GM21528 (cell line): ENCODE results near the gene RINL.

ENCODE experiments used
- ATAC-seq: cut with Tn5 transposase; IDR thresholded peaks from one replicate; pipeline ENCODE4 v1.9.1; 2021; ENCODE audit warnings: mild to moderate bottlenecking, moderate library complexity; ENCODE audit not compliant: unreplicated experiment, low FRiP score

The RINL gene

GRCh38 chr19:38877781-38878574, at the start of gene RINL:
TSS of gene RINL (minus strand) at chr19:38878275. CDS start at chr19:38876742, 1,533 bp downstream.
- no peak for ATAC-seq

GRCh38 chr19:38924388-38924787, 46.3 kb upstream of the RINL start:
- ATAC-seq = no peak

GRCh38 chr19:38922482-38922881, 44.4 kb upstream of the RINL start:
- no peak for ATAC-seq

- no peak for ATAC-seq
These were observed 43.6 kb upstream of the RINL start for GRCh38 chr19:38921420-38922274.

DNA sequence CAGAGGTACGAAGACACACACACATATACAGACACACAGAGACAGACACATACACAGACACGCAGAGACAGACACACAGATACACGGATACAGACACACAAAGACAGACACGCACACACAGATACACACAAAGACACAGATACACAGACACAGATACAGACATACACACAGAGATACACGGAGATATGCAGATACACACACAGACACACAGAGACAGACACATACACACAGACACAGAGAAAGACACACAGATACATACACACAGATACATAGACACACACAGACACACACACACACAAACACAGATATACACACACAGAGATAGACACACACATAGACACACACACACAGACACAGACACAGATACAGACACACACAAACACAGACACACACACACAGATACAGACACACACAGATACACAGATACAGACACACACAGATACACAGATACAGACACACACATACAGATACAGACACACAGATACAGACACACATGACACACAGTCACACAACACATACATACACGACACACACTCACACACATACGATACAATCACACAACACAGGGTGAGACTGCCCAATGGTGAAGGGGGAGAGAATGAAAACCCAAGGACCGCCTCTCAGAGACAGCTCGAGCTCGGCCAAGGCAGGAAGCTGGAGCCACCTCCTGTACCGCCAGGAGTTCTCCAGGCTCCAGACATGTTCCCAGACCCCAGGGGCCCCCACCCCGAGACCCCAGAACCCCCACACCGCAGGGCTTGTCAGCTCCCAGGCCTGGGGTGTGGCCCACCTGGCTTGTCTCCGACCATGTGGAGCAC, 42.7 kb upstream of the RINL start:
- ATAC-seq = no peak

GRCh38 chr19:38919837-38920601, 41.9 kb upstream of the RINL start:
- ATAC-seq = no peak

- ATAC-seq = no peak
These were observed 40.5 kb upstream of the RINL start for GRCh38 chr19:38918526-38918925.

GRCh38 chr19:38917921-38918491, 39.9 kb upstream of the RINL start:
- no peak for ATAC-seq

DNA sequence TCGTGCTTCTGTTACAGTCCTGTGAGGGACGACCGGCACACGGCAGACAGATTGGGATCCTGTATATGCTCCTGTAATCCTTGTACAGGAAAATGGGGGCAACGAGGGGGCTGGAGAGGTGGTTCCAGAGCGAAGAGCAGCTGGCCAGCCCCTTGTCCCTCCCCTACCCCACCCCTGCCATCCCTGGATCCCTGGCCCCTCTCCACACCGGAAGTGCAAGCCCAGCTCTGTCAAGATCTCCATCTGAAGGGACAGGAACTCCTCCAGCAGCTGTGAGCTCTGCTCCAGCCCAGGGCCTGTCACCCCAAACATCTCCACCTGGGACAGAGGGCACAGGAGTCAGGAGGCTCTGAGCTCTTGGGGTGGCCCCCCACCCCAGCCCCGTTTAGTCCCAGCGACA, 39.4 kb upstream of the RINL start:
- ATAC-seq = no peak

GRCh38 chr19:38915329-38916321, 37.5 kb upstream of the RINL start:
- ATAC-seq = no peak

GRCh38 chr19:38913958-38914357, 35.9 kb upstream of the RINL start:
- ATAC-seq = no peak

GRCh38 chr19:38912600-38913514, 34.8 kb upstream of the RINL start:
- ATAC-seq = no peak

GRCh38 chr19:38911388-38912001, 33.4 kb upstream of the RINL start:
- ATAC-seq = no peak

DNA sequence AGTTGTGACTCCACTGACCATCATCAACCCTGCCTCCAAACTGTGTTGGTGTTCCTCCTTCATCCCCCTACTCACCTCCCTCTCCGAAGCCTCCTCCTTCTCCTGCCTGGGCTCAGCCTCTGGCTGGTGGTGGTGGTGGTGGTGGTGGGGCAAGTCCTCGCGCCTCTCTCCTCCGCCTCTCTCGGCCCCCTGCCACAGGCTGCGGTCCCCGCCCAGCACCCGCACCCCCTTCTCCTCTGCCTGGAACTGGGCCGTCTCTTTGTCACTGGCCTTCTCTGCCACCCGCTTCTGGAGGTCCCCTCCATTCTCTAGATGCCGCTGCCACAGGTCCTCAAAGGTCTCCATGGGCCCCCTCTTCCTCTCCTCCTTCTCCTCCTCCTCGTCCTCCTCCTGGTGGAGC, 32.4 kb upstream of the RINL start:
- ATAC-seq = no peak

DNA sequence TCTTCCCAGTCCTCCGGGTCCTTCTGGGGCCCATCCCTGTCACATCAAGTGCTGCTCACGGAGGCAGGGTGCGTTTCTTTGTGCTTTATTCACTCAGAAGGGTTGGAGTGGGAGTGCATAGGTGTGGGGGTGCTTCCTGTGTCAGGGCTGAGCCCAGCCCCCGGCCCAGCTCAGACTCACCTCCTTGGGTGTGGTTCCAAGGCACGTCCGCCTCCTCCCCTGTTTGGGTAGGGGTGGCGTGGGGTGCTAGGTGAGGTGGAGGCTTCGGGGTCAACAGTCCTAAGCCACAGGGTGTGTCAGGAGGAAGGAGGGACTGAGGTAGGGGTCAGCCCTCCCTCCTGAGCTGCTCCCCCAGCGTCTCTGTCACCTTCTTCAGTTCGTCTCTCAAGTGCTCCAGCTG, 30.8 kb upstream of the RINL start:
- ATAC-seq = no peak

- no peak for ATAC-seq
These were observed 29.6 kb upstream of the RINL start for GRCh38 chr19:38907670-38908069.

GRCh38 chr19:38907227-38907626, 29.2 kb upstream of the RINL start:
- ATAC-seq = no peak
